GM23338 (cell line): Measurements from ENCODE around the gene IGFBP7. TPM values are rescaled to one million over a fixed set of nuclear protein-coding genes. Genes with fewer than 3 reads are reported as not detected.

Source experiments
- ATAC-seq: fragments of 200-7000 bp; cut with Tn5 transposase; 3 replicates; pipeline ENCODE4 v1.9.1; 2020
- DNase-seq: peaks from one replicate; pipeline ENCODE4 v3.0.0-alpha.2; 2015; ENCODE audit warnings: low spot score
- H2AFZ ChIP-seq: fragments of 200-600 bp; sonication (generic); 2 replicates; pipeline ENCODE4 v1.8.0; 2016; ENCODE audit warnings: antibody characterized with exemption, mild to moderate bottlenecking, moderate library complexity
- H3F3A ChIP-seq: fragments of 200-600 bp; sonication (generic); replicated peaks from 2 replicates; pipeline ENCODE4 v1.8.0; 2017; ENCODE audit warnings: antibody characterized with exemption, mixed run types, low read depth
- H3K27ac ChIP-seq: fragments of 200-600 bp; sonication (generic); 2 replicates; pipeline ENCODE4 v1.6.1; 2016; ENCODE audit warnings: low read depth
- H3K27me3 ChIP-seq: fragments of 200-600 bp; sonication (generic); 2 replicates; pipeline ENCODE4 v1.8.0; 2016; ENCODE audit warnings: mild to moderate bottlenecking, mixed run types, moderate library complexity; ENCODE audit not compliant: insufficient read depth
- H3K36me3 ChIP-seq: fragments of 200-600 bp; sonication (generic); 2 replicates; pipeline ENCODE4 v1.8.0; 2016; ENCODE audit warnings: mild to moderate bottlenecking; ENCODE audit not compliant: insufficient read depth
- H3K4me1 ChIP-seq: fragments of 200-600 bp; sonication (generic); 2 replicates; pipeline ENCODE4 v1.8.0; 2016; ENCODE audit warnings: mild to moderate bottlenecking, moderate library complexity; ENCODE audit not compliant: insufficient read depth
- H3K4me2 ChIP-seq: fragments of 200-600 bp; sonication (generic); 2 replicates; pipeline ENCODE4 v1.7.1; 2017; ENCODE audit warnings: mixed run types
- H3K4me3 ChIP-seq: fragments of 200-600 bp; sonication (generic); 2 replicates; pipeline ENCODE4 v1.6.1; 2016; ENCODE audit warnings: mixed run types
- H3K79me2 ChIP-seq: fragments of 200-600 bp; sonication (generic); replicated peaks from 2 replicates; pipeline ENCODE4 v1.8.0; 2017; ENCODE audit warnings: mild to moderate bottlenecking; ENCODE audit not compliant: insufficient read depth
- H3K9me2 ChIP-seq: fragments of 200-600 bp; sonication (generic); 2 replicates; pipeline ENCODE4 v1.8.0; 2017; ENCODE audit not compliant: insufficient read depth
- H4K20me1 ChIP-seq: fragments of 200-600 bp; sonication (generic); replicated peaks from 2 replicates; pipeline ENCODE4 v1.8.0; 2017; ENCODE audit warnings: mild to moderate bottlenecking; ENCODE audit not compliant: insufficient read depth
- H3K27ac Mint-ChIP-seq: 2 replicates; pipeline ENCODE4 v1.8.0; 2020; ENCODE audit warnings: inconsistent platforms, mild to moderate bottlenecking, moderate library complexity, mixed read lengths
- H3K27me3 Mint-ChIP-seq: 3 replicates; pipeline ENCODE4 v1.8.0; 2022; ENCODE audit warnings: low read depth, mild to moderate bottlenecking, moderate library complexity, mixed read lengths, inconsistent platforms; ENCODE audit not compliant: insufficient read depth, poor library complexity
- H3K36me3 Mint-ChIP-seq: 3 replicates; pipeline ENCODE4 v1.8.0; 2021; ENCODE audit warnings: low read depth, mild to moderate bottlenecking, inconsistent platforms, moderate library complexity, mixed read lengths
- H3K4me1 Mint-ChIP-seq: 3 replicates; pipeline ENCODE4 v1.8.0; 2020; ENCODE audit warnings: mild to moderate bottlenecking, inconsistent platforms, mixed read lengths
- H3K4me3 Mint-ChIP-seq: 3 replicates; pipeline ENCODE4 v1.8.0; 2021; ENCODE audit warnings: moderate library complexity, mild to moderate bottlenecking, inconsistent platforms, mixed read lengths
- H3K9me3 Mint-ChIP-seq: 3 replicates; pipeline ENCODE4 v1.8.0; 2020; ENCODE audit warnings: moderate library complexity, mild to moderate bottlenecking, inconsistent platforms, mixed read lengths
- CREB1 ChIP-seq: fragments of 250-450 bp; sonication (Bioruptor Pico); IDR thresholded peaks from 2 replicates; pipeline ENCODE4 v1.5.0; 2020; ENCODE audit warnings: low read depth, mild to moderate bottlenecking, moderate library complexity
- CTCF ChIP-seq, 2 experiments: fragments of 200-600 bp in 1 of 2; sonication (generic) in 1 of 2; conservative IDR thresholded peaks; 2 replicates each; pipeline versions ENCODE4 v1.5.1 to v1.6.1; 2016 to 2017; ENCODE audit warnings: antibody characterized with exemption in 2 of 2, low read depth in 2 of 2, mild to moderate bottlenecking in 2 of 2, moderate library complexity in 1 of 2
- ETS1 ChIP-seq: IDR thresholded peaks from 2 replicates; pipeline ENCODE4 v1.6.1; 2016; ENCODE audit warnings: antibody characterized with exemption
- EZH2 ChIP-seq: fragments of 200-600 bp; sonication (generic); IDR thresholded peaks from one replicate; pipeline ENCODE4 v1.8.0; 2017; ENCODE audit warnings: antibody characterized with exemption, mild to moderate bottlenecking, low read depth; ENCODE audit not compliant: unreplicated experiment
- REST ChIP-seq: IDR thresholded peaks from one replicate; pipeline ENCODE4 v1.6.1; 2018; ENCODE audit warnings: antibody characterized with exemption; ENCODE audit not compliant: unreplicated experiment
- STAT1 ChIP-seq: IDR thresholded peaks from one replicate; pipeline ENCODE4 v1.6.1; 2016; ENCODE audit warnings: antibody characterized with exemption; ENCODE audit not compliant: unreplicated experiment
- ZNF114 ChIP-seq: fragments of 250-450 bp; sonication (Bioruptor Pico); IDR thresholded peaks from 2 replicates; pipeline ENCODE4 v1.5.0; 2020; ENCODE audit warnings: mild to moderate bottlenecking, moderate library complexity
- ZNF462 ChIP-seq: fragments of 250-450 bp; sonication (Bioruptor Pico); IDR thresholded peaks from 2 replicates; pipeline ENCODE4 v1.5.0; 2020; ENCODE audit warnings: mild to moderate bottlenecking, moderate library complexity
- polyA plus RNA-seq: library from polyadenylated mRNA; unstranded; fragments of >200 nt; fragmentation: Nextera tagmentation; extraction: Ambion mirVana; gene quantifications from 2 replicates; pipeline ENCODE4 v1.2.1, GENCODE V29; 2016
- total RNA-seq: library from RNA; depleted of rRNA; stranded (reverse); fragments of >200 nt; shearing (Covaris generic); gene quantifications from 2 replicates; pipeline ENCODE4 v1.2.3, GENCODE V29; 2014

The IGFBP7 gene
- total and polyA plus RNA-seq, 2 experiments from 2014 or later, result 0.49 to 7.9 TPM

- TF ChIP-seq ETS1, result no peak
These were observed 20.6 kb downstream of the IGFBP7 start (continued) for GRCh38 chr4:57089549-57089948.

GRCh38 chr4:57086031-57086723 lies 24.0 kb downstream of the IGFBP7 start:
- Mint-ChIP-seq H3K36me3 (peaks cover 12% of the 10 kb centered on the region), H3K27ac (no peak overlapping the region), H3K4me3 (no peak overlapping the region), H3K27me3 (no peaks in the 10 kb centered on the region), H3K9me3 (peaks cover 14% of the 10 kb centered on the region; the same call in 2 of the 3 replicates), H3K4me1 (peaks cover 8% of the 10 kb centered on the region)
- H2AFZ ChIP-seq, result no peak overlapping the region
- no peak overlapping the region for H3K4me3 ChIP-seq
- TF ChIP-seq CTCF (conservative IDR thresholded peaks at IDR 0.05; ENCODE audit: low read depth in 2 of 2) (no peak), REST (no peak), EZH2 (no peak), ZNF114 (CRISPR knock-in tag) (no peak), ETS1 (no peak), STAT1 (no peak), ZNF462 (CRISPR knock-in tag) (no peak), CREB1 (CRISPR knock-in tag) (no peak)
- H3K4me1 ChIP-seq, result peaks cover 7% of the 10 kb centered on the region
- no peaks in the 10 kb centered on the region for H3K79me2 ChIP-seq
- ATAC-seq (no peak), DNase-seq (no peak)
- no peak overlapping the region for H3K4me2 ChIP-seq
- H3K9me2 ChIP-seq, result peaks cover under 1% of the 10 kb centered on the region; the same call in 1 of the 2 replicates
- no peaks in the 10 kb centered on the region; the same call in 1 of the 2 replicates for H3K36me3 ChIP-seq
- no peak overlapping the region for H3K27ac ChIP-seq
- H4K20me1 ChIP-seq, result no peaks in the 10 kb centered on the region
- H3K27me3 ChIP-seq, result no peaks in the 10 kb centered on the region
- H3F3A ChIP-seq, result no peaks in the 10 kb centered on the region
